Neural progenitor cell (in vitro differentiated cells): Measurements from ENCODE around the gene DOLPP1. TPM values are rescaled to one million over a fixed set of nuclear protein-coding genes. Genes with fewer than 3 reads are reported as not detected.
A peak's percentile ranks its signal among the peaks of the same experiment; 100 is the strongest.

Source experiments
- DNase-seq: peaks from one replicate; pipeline ENCODE4 v3.0.0-alpha.2; 2016; ENCODE audit warnings: low spot score
- H2AFZ ChIP-seq: fragments of 200-600 bp; sonication (generic); replicated peaks from 2 replicates; pipeline ENCODE4 v1.6.1; 2016; ENCODE audit warnings: antibody characterized with exemption
- H3F3A ChIP-seq: fragments of 200-600 bp; sonication (generic); 2 replicates; pipeline ENCODE4 v1.6.1; 2016; ENCODE audit warnings: antibody characterized with exemption, low read depth
- H3K27ac ChIP-seq: fragments of 200-600 bp; sonication (generic); 2 replicates; pipeline ENCODE4 v1.5.1; 2016; ENCODE audit warnings: mild to moderate bottlenecking
- H3K27me3 ChIP-seq: fragments of 200-600 bp; sonication (generic); 2 replicates; pipeline ENCODE4 v1.6.1; 2016; ENCODE audit warnings: mild to moderate bottlenecking, moderate library complexity
- H3K36me3 ChIP-seq: fragments of 200-600 bp; sonication (generic); 2 replicates; pipeline ENCODE4 v1.5.1; 2016
- H3K4me1 ChIP-seq: fragments of 200-600 bp; sonication (generic); 2 replicates; pipeline ENCODE4 v1.6.1; 2016; ENCODE audit warnings: mixed run types
- H3K4me2 ChIP-seq: fragments of 200-600 bp; sonication (generic); 2 replicates; pipeline ENCODE4 v1.6.1; 2016
- H3K4me3 ChIP-seq: fragments of 200-600 bp; sonication (generic); 2 replicates; pipeline ENCODE4 v1.5.1; 2016
- H3K79me2 ChIP-seq: fragments of 200-600 bp; sonication (generic); 2 replicates; pipeline ENCODE4 v1.6.1; 2016; ENCODE audit warnings: low read depth
- H3K9ac ChIP-seq: fragments of 200-600 bp; sonication (generic); 2 replicates; pipeline ENCODE4 v1.6.1; 2016
- H3K9me3 ChIP-seq: fragments of 200-600 bp; sonication (generic); 2 replicates; pipeline ENCODE4 v1.5.1; 2016; ENCODE audit warnings: low read depth
- H4K20me1 ChIP-seq: fragments of 200-600 bp; sonication (generic); 2 replicates; pipeline ENCODE4 v1.6.1; 2016; ENCODE audit warnings: low read depth
- H3K27ac Mint-ChIP-seq: 3 replicates; pipeline ENCODE4 v1.8.0; 2021; ENCODE audit warnings: mixed read lengths
- H3K27me3 Mint-ChIP-seq: 2 replicates; pipeline ENCODE4 v1.8.0; 2022; ENCODE audit warnings: low read depth, mild to moderate bottlenecking, inconsistent platforms, moderate library complexity, mixed read lengths; ENCODE audit not compliant: insufficient read depth
- H3K36me3 Mint-ChIP-seq: 3 replicates; pipeline ENCODE4 v1.8.0; 2021; ENCODE audit warnings: mixed read lengths
- H3K4me1 Mint-ChIP-seq: 3 replicates; pipeline ENCODE4 v1.8.0; 2021; ENCODE audit warnings: mixed read lengths
- H3K4me3 Mint-ChIP-seq: 3 replicates; pipeline ENCODE4 v1.8.0; 2021; ENCODE audit warnings: mild to moderate bottlenecking, moderate library complexity, mixed read lengths
- H3K9me3 Mint-ChIP-seq: 3 replicates; pipeline ENCODE4 v1.8.0; 2020; ENCODE audit warnings: mixed read lengths
- CTCF ChIP-seq: fragments of 200-600 bp; sonication (generic); IDR thresholded peaks from 2 replicates; pipeline ENCODE4 v1.5.1; 2017; ENCODE audit warnings: antibody characterized with exemption, mild to moderate bottlenecking
- EZH2 ChIP-seq: fragments of 200-600 bp; sonication (generic); IDR thresholded peaks from 2 replicates; pipeline ENCODE4 v1.6.1; 2017; ENCODE audit warnings: antibody characterized with exemption, mild to moderate bottlenecking, moderate library complexity
- EZH2phosphoT487 ChIP-seq: fragments of 200-600 bp; sonication (generic); IDR thresholded peaks from 2 replicates; pipeline ENCODE4 v1.6.1; 2017; ENCODE audit warnings: antibody characterized with exemption
- total RNA-seq: library from RNA; depleted of rRNA; stranded (reverse); fragments of >200 nt; gene quantifications from 2 replicates; pipeline ENCODE4 v1.2.3, GENCODE V29; 2015; ENCODE audit warnings: low replicate concordance

The DOLPP1 gene
- total RNA-seq, 1 donor from 2014 or later, result 25.1 TPM

- H3K9me3 Mint-ChIP-seq, result no peaks in the 10 kb centered on the region
- H3K79me2 ChIP-seq, result no peaks in the 10 kb centered on the region
- no peak overlapping the region for H3K4me3 ChIP-seq
- no peak for TF ChIP-seq EZH2phosphoT487
- no peak for TF ChIP-seq EZH2
- TF ChIP-seq CTCF, result no peak
- no peak overlapping the region for H3K4me2 ChIP-seq
- H3K9me3 ChIP-seq, result no peaks in the 10 kb centered on the region
- H3K4me1 ChIP-seq, result no peaks in the 10 kb centered on the region
- no peaks in the 10 kb centered on the region for H4K20me1 ChIP-seq
- peaks cover 7% of the 10 kb centered on the region for H3K27me3 Mint-ChIP-seq
- H3K36me3 ChIP-seq, result no peaks in the 10 kb centered on the region
- H2AFZ ChIP-seq, result no peak overlapping the region
- no peaks in the 10 kb centered on the region for H3K27me3 ChIP-seq
- H3K4me3 Mint-ChIP-seq, result no peak overlapping the region
- H3K4me1 Mint-ChIP-seq, result peaks cover 4% of the 10 kb centered on the region
- H3K36me3 Mint-ChIP-seq, result peaks cover 4% of the 10 kb centered on the region
- DNase-seq, result no peak
- H3F3A ChIP-seq, result no peaks in the 10 kb centered on the region
- no peak overlapping the region for H3K27ac ChIP-seq
- H3K27ac Mint-ChIP-seq, result peak overlapping the region; percentile 35
- no peak overlapping the region for H3K9ac ChIP-seq
These were observed 20.4 kb downstream of the DOLPP1 start for GRCh38 chr9:129101279-129101678.

DNA sequence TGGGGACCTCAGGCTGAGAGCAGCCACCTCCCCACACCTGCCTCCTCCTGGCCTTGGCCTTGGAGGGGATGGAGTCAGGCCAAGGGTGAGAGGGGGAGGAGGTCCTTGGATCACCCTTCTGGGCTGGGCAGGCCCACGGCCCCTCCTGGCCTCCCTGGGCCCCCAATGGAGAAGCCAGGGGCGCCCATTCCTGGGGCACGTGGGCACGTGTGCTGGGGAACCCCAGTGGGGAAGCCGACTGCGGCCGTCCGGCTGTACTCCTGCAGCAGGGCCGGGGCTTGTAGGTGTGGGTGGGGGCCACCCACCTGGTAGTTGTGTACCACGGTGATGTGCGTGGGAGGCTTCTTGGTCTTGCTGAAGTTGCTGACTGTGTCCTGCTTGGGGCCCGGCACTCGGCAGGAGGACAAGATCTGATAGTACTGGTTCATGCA, 21.2 kb downstream of the DOLPP1 start:
- TF ChIP-seq CTCF (no peak), EZH2 (no peak), EZH2phosphoT487 (no peak)
- Histone ChIP-seq H4K20me1 (no peaks in the 10 kb centered on the region), H3K27ac (no peak overlapping the region), H3K4me1 (no peaks in the 10 kb centered on the region), H3K9ac (no peak overlapping the region), H2AFZ (no peak overlapping the region), H3K9me3 (no peaks in the 10 kb centered on the region), H3K36me3 (no peaks in the 10 kb centered on the region), H3K4me2 (no peak overlapping the region), H3F3A (no peaks in the 10 kb centered on the region), H3K4me3 (no peak overlapping the region), H3K27me3 (no peaks in the 10 kb centered on the region), H3K79me2 (no peaks in the 10 kb centered on the region)
- no peak for DNase-seq
- Mint-ChIP-seq H3K36me3 (peaks cover 5% of the 10 kb centered on the region), H3K27me3 (peaks cover 7% of the 10 kb centered on the region), H3K27ac (no peak overlapping the region), H3K4me1 (peaks cover 4% of the 10 kb centered on the region), H3K4me3 (no peak overlapping the region), H3K9me3 (no peaks in the 10 kb centered on the region)

GRCh38 chr9:129102791-129103594, 22.1 kb downstream of the DOLPP1 start:
- H3K79me2 ChIP-seq, result no peaks in the 10 kb centered on the region
- no peak overlapping the region for H3K27ac ChIP-seq
- Mint-ChIP-seq H3K36me3 (peaks cover 2% of the 10 kb centered on the region), H3K27ac (no peak overlapping the region), H3K27me3 (peaks cover 7% of the 10 kb centered on the region), H3K4me1 (peaks cover 4% of the 10 kb centered on the region), H3K4me3 (no peak overlapping the region), H3K9me3 (no peaks in the 10 kb centered on the region)
- peak; percentile 79 for DNase-seq
- no peaks in the 10 kb centered on the region for H3K4me1 ChIP-seq
- no peak overlapping the region for H3K4me3 ChIP-seq
- no peak overlapping the region for H3K9ac ChIP-seq
- H4K20me1 ChIP-seq, result no peaks in the 10 kb centered on the region
- H3K4me2 ChIP-seq, result no peak overlapping the region
- H3F3A ChIP-seq, result no peaks in the 10 kb centered on the region
- H2AFZ ChIP-seq, result no peak overlapping the region
- no peaks in the 10 kb centered on the region for H3K36me3 ChIP-seq
- no peak for TF ChIP-seq EZH2phosphoT487
- TF ChIP-seq CTCF, result peak; percentile 66
- H3K27me3 ChIP-seq, result no peaks in the 10 kb centered on the region
- no peaks in the 10 kb centered on the region for H3K9me3 ChIP-seq
